ENCODE measurements around the gene SETD2.

SETD2 gene

DNA sequence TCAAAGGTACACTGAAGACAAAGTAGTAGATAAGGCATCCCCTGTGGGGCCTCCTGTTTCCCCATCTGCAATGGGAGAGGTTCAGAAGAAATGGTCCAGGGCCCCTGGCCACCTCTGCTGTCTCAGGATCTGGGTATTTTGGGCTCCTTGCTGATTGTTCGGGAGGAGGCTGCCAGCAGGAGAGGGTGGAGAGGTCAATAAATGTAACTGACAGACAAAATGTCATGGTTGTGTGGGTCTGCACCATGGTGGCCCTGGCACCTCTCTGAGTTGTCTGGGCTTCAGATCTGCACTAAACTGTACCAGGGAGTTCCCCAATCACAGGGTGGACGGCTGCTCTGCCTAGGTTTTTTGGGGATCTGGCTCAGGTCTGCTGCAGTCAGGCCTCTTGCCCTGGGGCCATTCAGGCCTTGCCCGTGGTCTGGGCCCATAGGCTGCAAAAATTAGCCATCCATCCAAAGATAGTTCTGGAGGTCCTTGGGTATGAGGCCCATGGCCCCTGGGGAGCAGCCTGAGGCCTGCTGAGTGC is 177.1 kb downstream of the SETD2 start:
- no peak overlapping the region for H4K12ac ChIP-seq (ENCODE audit: low read depth, low read length)
- no peak overlapping the region for H2BK12ac ChIP-seq (ENCODE audit: low read length)
- no peak overlapping the region for H3K23ac ChIP-seq (ENCODE audit: low read length)
- no peak overlapping the region for H2BK120ac ChIP-seq (ENCODE audit: insufficient read depth, low read length, poor library complexity)
- H3K27ac ChIP-seq (ENCODE audit: low read depth, low read length) = peak overlapping the region; percentile 6
- peaks cover 29 to 36% of the 10 kb centered on the region in 2 experiments for H3K4me1 ChIP-seq (ENCODE audit: control insufficient read depth in 1 of 2, insufficient read depth in 2 of 2, low read length in 2 of 2)
- H3K4me2 ChIP-seq (ENCODE audit: low read length) = no peak overlapping the region
- no CpG with 5 or more reads among the region's 3 CpGs for WGBS (ENCODE audit: extremely low coverage, insufficient coverage, insufficient read length)
- peaks cover 2% of the 10 kb centered on the region for H3K79me2 ChIP-seq (ENCODE audit: control insufficient read depth, insufficient read depth, low read length, poor library complexity)
- peak overlapping the region; percentile 9 for H4K91ac ChIP-seq (ENCODE audit: low read depth, low read length)
- H2AK5ac ChIP-seq (ENCODE audit: low read length) = no peak overlapping the region
- H2BK5ac ChIP-seq (ENCODE audit: low read depth, low read length, poor library complexity) = no peak overlapping the region
- no peaks in the 10 kb centered on the region for H3K9me3 ChIP-seq (ENCODE audit: insufficient read depth, low read depth, low read length)
- H3K27me3 ChIP-seq (ENCODE audit: insufficient read depth, low read length) = no peaks in the 10 kb centered on the region
- H3K79me1 ChIP-seq (ENCODE audit: low read length) = peaks cover 8% of the 10 kb centered on the region
- H3K36me3 ChIP-seq (ENCODE audit: control insufficient read depth in 1 of 2, insufficient read depth in 2 of 2, low read length in 2 of 2) = peaks cover 16 to 21% of the 10 kb centered on the region in 2 experiments
- no peak overlapping the region for H3K18ac ChIP-seq (ENCODE audit: low read length)
- H3K4me3 ChIP-seq (ENCODE audit: low read depth, low read length) = no peak overlapping the region
- H4K8ac ChIP-seq (ENCODE audit: low read depth, low read length) = no peak overlapping the region
- no peak overlapping the region for H3K4ac ChIP-seq (ENCODE audit: low read depth, low read length)
- H3K9ac ChIP-seq (ENCODE audit: low read length) = no peak overlapping the region
- no peak overlapping the region for H3K14ac ChIP-seq (ENCODE audit: low read length)
- DNase-seq = no peak
- H2AFZ ChIP-seq (ENCODE audit: insufficient read depth, low read length, poor library complexity) = no peak overlapping the region

DNA sequence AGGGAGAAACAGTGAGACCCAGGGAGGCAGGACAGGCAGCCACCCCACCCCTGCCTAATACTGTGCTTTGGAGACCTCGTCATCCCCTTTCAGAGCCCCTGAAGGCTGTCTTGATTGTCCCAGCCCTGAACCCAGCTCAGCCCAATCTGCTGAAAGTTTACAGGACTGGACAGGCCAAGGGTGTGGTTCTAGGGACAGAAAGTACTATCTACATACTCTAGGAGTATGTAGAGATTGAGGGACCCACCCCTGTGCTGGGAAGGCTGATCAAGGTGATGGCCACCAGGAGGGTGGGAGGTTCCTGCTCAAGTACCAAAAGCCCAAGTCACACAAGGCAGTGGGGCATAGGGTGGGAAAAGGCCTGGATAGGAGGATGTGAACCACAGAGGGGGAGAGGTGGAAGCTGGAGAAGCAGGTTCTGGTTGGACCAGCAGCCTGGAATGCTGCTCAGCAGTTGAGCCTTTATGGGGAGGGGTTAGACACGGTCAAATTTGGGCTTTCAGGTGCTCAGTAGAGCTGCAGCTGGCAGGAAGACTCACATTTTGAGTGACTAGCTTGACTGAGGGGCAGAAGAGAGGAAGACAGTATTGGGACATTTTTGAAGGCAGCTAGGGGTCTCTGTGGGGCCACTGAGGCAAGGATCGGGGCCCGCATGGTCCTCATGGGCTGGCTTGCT is 177.7 kb downstream of the SETD2 start:
- WGBS (ENCODE audit: extremely low coverage, insufficient coverage, insufficient read length) = no CpG with 5 or more reads among the region's 4 CpGs
- no peak overlapping the region for H3K27ac ChIP-seq (ENCODE audit: low read depth, low read length)
- H3K79me2 ChIP-seq (ENCODE audit: control insufficient read depth, insufficient read depth, low read length, poor library complexity) = peaks cover 4% of the 10 kb centered on the region
- no peak for DNase-seq
- no peak overlapping the region for H3K14ac ChIP-seq (ENCODE audit: low read length)
- H3K9me3 ChIP-seq (ENCODE audit: insufficient read depth, low read depth, low read length) = no peaks in the 10 kb centered on the region
- no peak overlapping the region for H2BK12ac ChIP-seq (ENCODE audit: low read length)
- H3K36me3 ChIP-seq (ENCODE audit: control insufficient read depth in 1 of 2, insufficient read depth in 2 of 2, low read length in 2 of 2) = peaks cover 9 to 15% of the 10 kb centered on the region in 2 experiments
- H2AFZ ChIP-seq (ENCODE audit: insufficient read depth, low read length, poor library complexity) = no peak overlapping the region
- no peaks in the 10 kb centered on the region for H3K27me3 ChIP-seq (ENCODE audit: insufficient read depth, low read length)
- peaks cover 12% of the 10 kb centered on the region for H3K79me1 ChIP-seq (ENCODE audit: low read length)
- H3K23ac ChIP-seq (ENCODE audit: low read length) = no peak overlapping the region
- no peak overlapping the region for H3K4ac ChIP-seq (ENCODE audit: low read depth, low read length)
- no peak overlapping the region for H3K4me2 ChIP-seq (ENCODE audit: low read length)
- H3K18ac ChIP-seq (ENCODE audit: low read length) = no peak overlapping the region
- no peak overlapping the region for H4K91ac ChIP-seq (ENCODE audit: low read depth, low read length)
- no peak overlapping the region for H4K8ac ChIP-seq (ENCODE audit: low read depth, low read length)
- H4K12ac ChIP-seq (ENCODE audit: low read depth, low read length) = no peak overlapping the region
- no peak overlapping the region for H2BK5ac ChIP-seq (ENCODE audit: low read depth, low read length, poor library complexity)
- no peak overlapping the region for H3K9ac ChIP-seq (ENCODE audit: low read length)
- H2BK120ac ChIP-seq (ENCODE audit: insufficient read depth, low read length, poor library complexity) = no peak overlapping the region
- peaks cover 34 to 41% of the 10 kb centered on the region in 2 experiments for H3K4me1 ChIP-seq (ENCODE audit: control insufficient read depth in 1 of 2, insufficient read depth in 2 of 2, low read length in 2 of 2)
- no peak overlapping the region for H2AK5ac ChIP-seq (ENCODE audit: low read length)
- H3K4me3 ChIP-seq (ENCODE audit: low read depth, low read length) = no peak overlapping the region

DNA sequence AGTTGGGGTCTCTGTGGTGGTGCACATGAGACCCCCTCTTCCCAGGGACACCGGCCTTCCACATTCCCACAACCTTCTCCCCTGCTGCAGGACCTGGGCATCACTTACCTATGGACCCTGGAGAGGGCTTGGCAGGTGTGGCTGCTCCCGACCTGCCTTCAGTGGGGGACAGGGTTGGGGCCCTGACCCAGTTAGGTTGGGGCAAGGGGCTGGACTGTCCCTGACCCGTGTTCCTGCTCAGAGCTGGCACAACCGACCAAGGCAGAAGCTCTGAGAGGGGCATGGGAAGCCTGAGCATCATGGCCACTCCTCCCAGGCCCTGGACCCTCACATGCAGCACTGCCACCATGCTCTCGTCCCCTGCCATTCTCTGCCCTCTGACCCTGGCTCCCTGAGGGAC is 178.3 kb downstream of the SETD2 start:
- Histone ChIP-seq H3K14ac (ENCODE audit: low read length) (no peak overlapping the region), H3K36me3 (ENCODE audit: control insufficient read depth in 1 of 2, insufficient read depth in 2 of 2, low read length in 2 of 2) (peaks cover 6 to 12% of the 10 kb centered on the region in 2 experiments), H3K27ac (ENCODE audit: low read depth, low read length) (no peak overlapping the region), H3K4me3 (ENCODE audit: low read depth, low read length) (no peak overlapping the region), H3K4ac (ENCODE audit: low read depth, low read length) (no peak overlapping the region), H3K9ac (ENCODE audit: low read length) (no peak overlapping the region), H4K8ac (ENCODE audit: low read depth, low read length) (no peak overlapping the region), H3K4me1 (ENCODE audit: control insufficient read depth in 1 of 2, insufficient read depth in 2 of 2, low read length in 2 of 2) (peaks cover 38 to 46% of the 10 kb centered on the region in 2 experiments), H2AK5ac (ENCODE audit: low read length) (no peak overlapping the region), H2AFZ (ENCODE audit: insufficient read depth, low read length, poor library complexity) (no peak overlapping the region), H3K23ac (ENCODE audit: low read length) (no peak overlapping the region), H3K18ac (ENCODE audit: low read length) (no peak overlapping the region), H2BK5ac (ENCODE audit: low read depth, low read length, poor library complexity) (no peak overlapping the region), H3K79me1 (ENCODE audit: low read length) (peaks cover 12% of the 10 kb centered on the region), H3K9me3 (ENCODE audit: insufficient read depth, low read depth, low read length) (no peaks in the 10 kb centered on the region), H4K12ac (ENCODE audit: low read depth, low read length) (no peak overlapping the region), H3K4me2 (ENCODE audit: low read length) (no peak overlapping the region), H3K79me2 (ENCODE audit: control insufficient read depth, insufficient read depth, low read length, poor library complexity) (peaks cover 4% of the 10 kb centered on the region), H2BK120ac (ENCODE audit: insufficient read depth, low read length, poor library complexity) (no peak overlapping the region), H3K27me3 (ENCODE audit: insufficient read depth, low read length) (no peaks in the 10 kb centered on the region), H2BK12ac (ENCODE audit: low read length) (no peak overlapping the region), H4K91ac (ENCODE audit: low read depth, low read length) (no peak overlapping the region)
- WGBS (ENCODE audit: extremely low coverage, insufficient coverage, insufficient read length) = no CpG with 5 or more reads among the region's 5 CpGs
- no peak for DNase-seq

DNA sequence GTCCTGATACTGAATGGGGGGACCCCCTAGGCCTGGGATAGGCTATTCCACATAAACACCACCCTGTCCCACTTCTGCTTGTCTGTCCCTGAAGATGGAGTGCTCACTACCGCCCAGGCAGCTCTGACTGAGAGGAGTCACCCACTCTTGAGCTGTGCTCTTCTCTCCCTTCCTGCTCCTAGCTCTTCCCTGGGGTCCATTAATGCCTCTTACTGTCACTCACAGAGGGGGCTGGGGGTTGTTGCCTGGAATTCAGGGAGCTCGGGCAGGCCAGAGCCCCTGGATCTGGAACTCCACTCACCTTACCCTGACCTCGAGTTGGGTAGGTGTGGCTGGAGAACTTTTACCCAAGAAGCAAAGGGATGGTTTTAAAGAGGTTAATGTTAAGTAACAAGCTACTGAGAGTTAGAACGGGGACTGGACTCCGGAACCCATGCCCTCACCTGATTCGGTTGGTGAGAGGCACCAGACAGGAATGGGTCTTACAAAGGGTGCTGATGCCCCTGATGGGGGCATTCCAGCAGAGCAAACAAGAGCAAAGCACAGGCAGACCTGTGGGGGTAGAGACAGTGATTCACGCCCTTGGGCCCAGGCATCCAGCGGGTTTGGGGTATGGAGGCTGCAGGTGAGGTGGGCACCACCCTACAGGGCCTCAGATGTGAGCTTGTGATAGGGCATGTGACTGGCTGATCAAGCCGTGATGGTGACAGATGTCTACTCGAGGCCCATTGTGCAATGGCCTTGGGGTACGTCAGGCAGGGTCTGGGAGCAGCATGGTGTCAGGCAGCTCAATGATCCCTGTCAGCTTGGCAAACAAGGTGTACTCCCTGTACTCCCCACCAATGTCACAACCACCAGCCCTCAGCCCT is 179.1 kb downstream of the SETD2 start:
- H3K14ac ChIP-seq (ENCODE audit: low read length) = no peak overlapping the region
- no peak overlapping the region for H3K23ac ChIP-seq (ENCODE audit: low read length)
- H2AFZ ChIP-seq (ENCODE audit: insufficient read depth, low read length, poor library complexity) = no peak overlapping the region
- no peak overlapping the region for H3K9ac ChIP-seq (ENCODE audit: low read length)
- no peak overlapping the region for H3K4me2 ChIP-seq (ENCODE audit: low read length)
- H2BK5ac ChIP-seq (ENCODE audit: low read depth, low read length, poor library complexity) = no peak overlapping the region
- H2BK120ac ChIP-seq (ENCODE audit: insufficient read depth, low read length, poor library complexity) = no peak overlapping the region
- no CpG with 5 or more reads among the region's 11 CpGs for WGBS (ENCODE audit: extremely low coverage, insufficient coverage, insufficient read length)
- H4K91ac ChIP-seq (ENCODE audit: low read depth, low read length) = no peak overlapping the region
- no peak overlapping the region for H4K8ac ChIP-seq (ENCODE audit: low read depth, low read length)
- H3K4me1 ChIP-seq (ENCODE audit: control insufficient read depth in 1 of 2, insufficient read depth in 2 of 2, low read length in 2 of 2) = peaks cover 38 to 52% of the 10 kb centered on the region in 2 experiments
- H2AK5ac ChIP-seq (ENCODE audit: low read length) = peak overlapping the region; percentile 11
- H3K79me1 ChIP-seq (ENCODE audit: low read length) = peaks cover 16% of the 10 kb centered on the region
- H3K27ac ChIP-seq (ENCODE audit: low read depth, low read length) = no peak overlapping the region
- no peaks in the 10 kb centered on the region for H3K27me3 ChIP-seq (ENCODE audit: insufficient read depth, low read length)
- no peak overlapping the region for H3K18ac ChIP-seq (ENCODE audit: low read length)
- no peak for DNase-seq
- H3K79me2 ChIP-seq (ENCODE audit: control insufficient read depth, insufficient read depth, low read length, poor library complexity) = peaks cover 8% of the 10 kb centered on the region
- no peak overlapping the region for H2BK12ac ChIP-seq (ENCODE audit: low read length)
- H3K4ac ChIP-seq (ENCODE audit: low read depth, low read length) = no peak overlapping the region
- peaks cover 6 to 10% of the 10 kb centered on the region in 2 experiments for H3K36me3 ChIP-seq (ENCODE audit: control insufficient read depth in 1 of 2, insufficient read depth in 2 of 2, low read length in 2 of 2)
- no peaks in the 10 kb centered on the region for H3K9me3 ChIP-seq (ENCODE audit: insufficient read depth, low read depth, low read length)
- no peak overlapping the region for H3K4me3 ChIP-seq (ENCODE audit: low read depth, low read length)
- H4K12ac ChIP-seq (ENCODE audit: low read depth, low read length) = no peak overlapping the region

Measured in trophoblast cell (in vitro differentiated cells and primary cell).